ENCODE results near the gene KRTAP10-10.
"Not testable (repeated sequence)": the region's sequence is repeated elsewhere in the genome, so short reads cannot be mapped to it uniquely, and the experiment has no call there.

The KRTAP10-10 gene

DNA sequence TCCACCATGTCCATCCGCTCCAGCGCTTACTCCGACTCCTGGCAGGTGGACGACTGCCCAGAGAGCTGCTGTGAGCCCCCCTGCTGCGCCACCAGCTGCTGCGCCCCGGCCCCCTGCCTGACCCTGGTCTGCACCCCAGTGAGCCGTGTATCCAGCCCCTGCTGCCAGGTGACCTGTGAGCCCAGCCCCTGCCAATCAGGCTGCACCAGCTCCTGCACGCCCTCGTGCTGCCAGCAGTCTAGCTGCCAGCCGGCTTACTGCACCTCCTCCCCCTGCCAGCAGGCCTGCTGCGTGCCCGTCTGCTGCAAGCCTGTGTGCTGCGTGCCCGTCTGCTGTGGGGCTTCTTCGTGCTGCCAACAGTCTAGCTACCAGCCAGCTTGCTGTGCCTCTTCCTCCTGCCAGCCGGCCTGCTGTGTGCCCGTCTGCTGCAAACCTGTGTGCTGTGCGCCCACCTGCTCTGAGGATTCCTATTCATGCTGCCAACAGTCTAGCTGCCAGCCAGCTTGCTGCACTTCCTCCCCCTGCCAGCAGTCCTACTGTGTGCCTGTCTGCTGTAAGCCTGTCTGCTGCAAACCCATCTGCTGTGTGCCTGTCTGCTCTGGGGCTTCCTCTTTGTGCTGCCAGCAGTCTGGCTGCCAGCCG is 9.9 kb upstream of the KRTAP10-10 start:
- not testable (repeated sequence) for DNase-seq

DNA sequence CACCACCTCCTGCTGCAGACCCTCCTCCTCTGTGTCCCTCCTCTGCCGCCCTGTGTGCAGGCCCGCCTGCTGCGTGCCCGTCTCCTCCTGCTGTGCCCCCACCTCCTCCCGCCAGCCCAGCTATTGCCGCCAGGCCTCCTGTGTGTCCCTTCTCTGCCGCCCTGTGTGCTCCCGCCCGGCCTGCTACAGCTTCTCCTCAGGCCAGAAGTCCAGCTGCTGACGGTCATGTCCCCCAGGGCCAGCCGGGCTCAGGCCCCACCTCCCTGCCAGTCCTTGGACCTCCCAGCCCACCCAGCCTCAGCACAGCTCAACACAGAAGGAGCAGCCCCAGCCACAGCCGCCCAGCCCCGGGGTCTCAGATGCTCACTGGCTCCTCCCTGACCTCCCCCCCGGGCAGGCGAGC is 9.3 kb upstream of the KRTAP10-10 start:
- not testable (repeated sequence) for DNase-seq

DNA sequence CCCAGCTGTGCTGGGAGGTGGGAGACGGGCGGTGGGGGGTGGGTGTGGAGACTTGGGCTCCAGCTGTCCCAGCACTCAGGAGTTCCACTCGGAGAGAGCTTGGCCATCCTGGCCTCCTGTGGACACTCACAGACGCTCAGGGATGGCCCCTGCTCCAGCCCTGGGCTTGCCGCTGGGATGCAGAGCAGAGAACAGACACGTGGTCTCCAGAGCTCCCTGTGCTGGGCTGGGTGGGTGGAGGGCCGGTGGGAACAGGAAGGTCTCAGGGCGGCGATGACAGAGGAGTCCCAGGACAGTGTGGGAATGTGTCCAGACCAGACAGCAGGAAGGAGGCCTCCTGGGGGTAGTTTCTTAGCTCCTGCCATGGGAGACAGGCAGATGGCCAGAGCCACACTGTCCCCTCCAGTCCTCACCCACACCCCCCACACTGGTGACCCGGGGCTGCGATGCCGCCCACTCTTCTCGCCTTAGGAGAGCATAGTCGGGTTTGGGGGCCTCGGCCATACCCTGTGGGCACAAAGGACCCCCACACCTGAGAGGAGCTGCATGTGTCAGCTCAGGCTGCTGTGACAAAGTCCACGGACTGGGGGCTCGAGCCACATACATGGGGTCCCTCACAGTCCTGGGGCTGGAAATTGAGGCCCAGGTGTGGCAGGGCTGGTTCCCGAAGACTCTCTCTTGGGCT is 8.3 kb upstream of the KRTAP10-10 start:
- DNase-seq = no peak

DNA sequence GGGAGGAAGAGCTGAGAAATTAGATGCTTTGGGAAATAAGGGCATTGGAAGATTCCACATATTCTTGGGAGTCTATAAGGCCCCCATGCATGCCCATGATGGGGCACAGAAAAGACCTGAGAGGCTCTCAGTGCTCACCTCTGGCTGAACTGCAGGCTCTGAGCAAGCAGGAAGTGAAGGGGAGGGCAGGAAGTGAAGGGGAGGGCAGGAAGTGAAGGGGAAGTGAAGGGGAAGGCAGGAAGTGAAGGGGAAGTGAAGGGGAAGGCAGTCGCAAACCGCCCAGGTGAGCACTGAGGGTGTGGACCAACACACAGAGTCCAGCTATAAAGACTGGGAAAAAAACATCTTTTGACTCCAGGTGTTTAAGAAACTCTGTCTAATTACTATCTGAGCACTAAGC is 6.7 kb upstream of the KRTAP10-10 start:
- no peak for DNase-seq

DNA sequence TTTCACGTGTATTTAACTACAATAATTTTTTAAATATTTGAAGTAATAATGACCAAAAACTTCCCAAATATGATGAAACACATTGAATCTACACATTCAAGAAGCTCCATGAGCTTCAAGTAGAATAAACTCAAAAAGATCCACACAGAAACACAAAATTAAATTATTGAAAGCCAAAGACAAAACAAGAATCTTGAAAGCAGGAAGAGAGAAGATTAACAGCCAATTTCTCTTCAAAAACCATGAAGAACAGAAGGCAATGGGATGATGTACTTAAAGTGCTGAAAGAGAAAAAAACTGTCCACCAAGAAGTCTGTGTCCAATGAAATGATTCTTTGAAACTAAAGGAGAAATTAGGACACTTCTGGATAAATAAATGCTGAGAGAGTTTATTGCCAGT is 5.1 kb upstream of the KRTAP10-10 start:
- no peak for DNase-seq

DNA sequence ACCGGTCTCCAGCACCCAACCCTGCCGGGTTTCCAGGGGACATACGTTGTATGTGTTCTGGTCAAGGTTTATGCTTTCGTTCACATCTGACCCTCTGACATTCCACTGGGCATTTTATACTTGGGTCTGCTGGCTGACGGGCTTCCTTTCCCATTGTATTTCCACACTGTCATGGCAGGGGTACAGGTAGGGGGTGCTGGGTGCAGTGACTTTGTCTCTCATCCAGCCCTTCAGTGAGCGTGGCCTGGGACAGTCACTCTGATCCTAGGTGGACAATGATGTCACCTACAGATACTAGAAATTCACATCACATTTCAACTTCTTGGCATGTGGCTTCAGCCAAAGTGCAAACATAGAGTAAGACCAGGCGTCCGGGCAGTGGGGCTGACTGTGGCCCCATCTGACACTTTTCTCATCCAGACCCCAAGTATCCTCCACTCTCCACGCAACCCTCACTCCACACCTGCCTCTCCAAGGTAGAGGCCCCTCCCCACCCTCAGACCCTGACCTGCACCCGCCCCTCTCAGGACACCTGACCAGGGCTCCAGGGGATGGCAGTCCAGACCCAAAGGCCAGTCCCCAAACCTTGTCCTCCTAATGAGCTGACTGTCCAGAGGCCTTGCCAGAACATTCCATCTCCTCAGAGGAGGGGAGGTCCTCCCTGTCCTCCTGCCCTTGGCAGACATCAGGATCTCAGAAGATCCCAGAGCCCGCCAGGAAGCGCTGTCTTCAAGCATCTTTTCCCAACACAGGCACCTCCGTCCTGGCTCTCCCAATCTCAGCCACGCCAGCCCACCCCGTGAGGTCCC is 743 bp upstream of the KRTAP10-10 start:
- no peak for DNase-seq

DNA sequence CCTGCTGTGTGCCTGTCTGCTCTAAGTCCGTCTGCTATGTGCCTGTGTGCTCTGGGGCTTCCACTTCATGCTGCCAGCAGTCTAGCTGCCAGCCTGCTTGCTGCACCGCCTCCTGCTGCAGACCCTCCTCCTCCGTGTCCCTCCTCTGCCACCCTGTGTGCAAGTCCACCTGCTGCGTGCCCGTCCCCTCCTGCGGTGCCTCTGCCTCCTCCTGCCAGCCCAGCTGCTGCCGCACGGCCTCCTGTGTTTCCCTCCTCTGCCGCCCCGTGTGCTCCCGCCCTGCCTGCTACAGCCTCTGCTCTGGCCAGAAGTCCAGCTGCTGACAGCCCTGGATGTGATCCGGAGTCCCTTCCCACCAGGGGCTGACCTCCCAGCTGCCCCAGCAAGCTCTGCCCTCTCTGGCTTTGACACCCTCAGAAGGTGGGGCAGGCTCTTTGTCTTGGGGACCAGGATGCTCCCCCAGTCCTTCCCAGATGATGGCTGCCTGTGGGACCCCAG is 744 bp downstream of the KRTAP10-10 start:
- DNase-seq = not testable (repeated sequence)

DNA sequence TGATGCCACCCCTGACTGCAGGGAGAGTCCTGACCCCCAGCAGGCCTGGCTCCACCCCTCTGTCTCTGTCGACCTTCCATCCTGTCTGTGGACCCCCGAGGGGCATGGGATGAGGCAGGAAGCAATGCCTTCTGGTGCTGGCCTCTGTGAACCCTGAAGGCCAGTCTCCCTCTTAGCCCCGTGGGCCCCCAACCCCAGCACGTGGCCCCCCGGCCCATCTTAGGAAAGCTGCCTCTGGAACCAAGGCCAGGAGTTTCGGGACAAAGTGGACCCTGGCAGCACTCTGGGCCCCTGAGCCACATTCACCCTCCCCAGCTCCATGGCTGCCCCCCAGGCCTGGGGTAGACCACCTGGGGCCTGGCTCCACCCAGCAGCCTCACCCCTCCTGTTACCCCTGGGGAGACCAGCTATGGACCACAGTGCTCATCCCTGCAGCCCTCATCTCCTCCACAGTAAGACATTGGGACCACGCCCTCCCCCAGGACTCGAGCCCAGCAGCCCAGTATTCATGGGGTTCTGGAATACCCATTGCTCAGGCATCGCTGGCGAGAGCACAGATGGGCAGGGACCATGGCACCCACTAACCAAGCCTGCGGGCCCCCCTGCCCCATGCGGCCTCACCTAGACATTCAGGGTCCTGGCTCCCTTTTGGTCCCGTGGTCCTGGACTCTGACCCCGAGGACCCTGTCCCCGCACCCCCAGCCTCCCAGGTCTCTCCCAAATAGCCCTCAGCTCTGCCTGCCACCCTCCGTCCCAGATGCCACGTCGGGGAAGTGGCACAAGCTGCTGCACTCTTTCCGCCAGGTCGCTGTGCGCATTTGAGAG is 1.6 kb downstream of the KRTAP10-10 start:
- not testable (repeated sequence) for DNase-seq

DNA sequence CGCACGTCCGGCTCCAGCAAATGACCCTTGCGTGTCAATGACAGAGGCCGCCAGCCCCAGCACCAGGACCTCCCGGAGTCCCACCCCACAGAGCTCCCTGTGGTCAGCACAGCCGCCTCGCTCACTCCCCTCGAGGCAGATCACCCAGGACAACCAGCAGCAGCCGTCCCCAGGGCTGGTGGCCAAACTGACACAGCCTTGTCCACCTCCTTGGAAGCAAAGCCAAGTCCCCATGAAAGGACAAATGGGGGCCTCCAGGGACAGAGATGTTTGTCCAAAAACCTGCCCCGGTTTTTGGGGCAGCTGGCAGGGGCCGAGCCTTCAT is 2.1 kb downstream of the KRTAP10-10 start:
- no peak for DNase-seq

DNA sequence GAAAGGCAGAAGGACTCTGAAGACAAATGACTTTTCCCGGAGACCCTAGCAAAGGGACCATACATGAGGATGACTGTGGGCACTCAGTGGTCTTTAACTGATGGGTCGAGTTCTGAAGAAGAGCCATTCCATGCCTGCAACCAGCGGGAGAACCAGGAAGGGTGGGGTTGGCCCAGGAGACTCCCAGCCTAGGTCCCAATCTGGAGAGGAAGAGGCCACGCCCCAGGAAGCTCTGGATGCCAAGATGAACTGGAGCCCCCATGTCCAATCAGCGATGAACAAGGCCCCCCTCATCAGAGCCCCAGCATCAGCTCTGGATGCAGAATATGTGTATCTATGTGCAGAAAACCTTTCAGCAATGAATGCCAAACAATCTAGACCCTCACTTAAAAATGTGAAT is 3.6 kb downstream of the KRTAP10-10 start:
- DNase-seq = no peak

DNA sequence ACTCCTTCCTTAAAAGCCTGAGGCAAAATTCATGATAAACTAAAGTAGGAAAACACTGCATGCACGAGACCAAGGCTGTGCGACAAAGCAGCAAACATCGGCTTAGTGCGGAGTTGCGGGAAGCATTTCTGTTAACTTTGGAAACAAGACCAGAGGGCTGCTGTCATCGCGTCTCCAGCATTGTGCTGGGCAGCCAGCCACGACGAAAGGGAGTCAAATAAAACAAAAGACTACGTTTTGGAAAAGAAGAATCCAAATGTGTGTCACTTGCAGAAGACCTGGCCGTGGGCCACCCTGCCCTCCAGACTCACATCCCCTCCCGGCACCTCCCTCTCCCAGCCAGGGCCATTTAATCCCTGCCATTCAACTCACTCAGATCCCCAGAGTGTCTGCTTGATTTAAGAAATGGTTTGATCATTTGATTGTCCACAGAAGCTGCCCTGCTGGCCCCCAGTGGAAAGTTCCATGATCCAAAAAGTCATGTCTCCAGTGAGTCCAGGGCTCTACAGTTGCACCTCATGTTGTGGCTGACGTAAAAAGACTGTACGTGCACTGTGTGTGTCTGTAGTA is 6.7 kb downstream of the KRTAP10-10 start:
- no peak for DNase-seq

DNA sequence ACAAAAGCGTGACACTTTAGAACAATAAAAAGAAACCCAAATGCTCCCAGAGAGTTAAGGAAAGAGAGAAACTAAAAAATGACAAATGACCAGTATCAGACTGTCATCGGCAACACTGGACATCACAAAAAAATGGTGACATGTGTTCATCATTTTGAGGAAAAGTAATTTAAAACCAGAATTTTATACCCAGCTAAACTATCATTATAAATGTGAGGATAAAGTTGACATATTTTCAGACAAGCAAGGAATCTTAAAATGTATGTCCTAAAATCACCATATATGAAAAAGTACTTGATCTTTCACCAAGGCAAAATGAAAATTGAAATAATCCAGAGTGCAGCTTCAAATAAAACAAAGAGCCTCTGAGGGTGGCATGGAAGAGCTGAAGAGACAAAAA is 7.7 kb downstream of the KRTAP10-10 start:
- no peak for DNase-seq

DNA sequence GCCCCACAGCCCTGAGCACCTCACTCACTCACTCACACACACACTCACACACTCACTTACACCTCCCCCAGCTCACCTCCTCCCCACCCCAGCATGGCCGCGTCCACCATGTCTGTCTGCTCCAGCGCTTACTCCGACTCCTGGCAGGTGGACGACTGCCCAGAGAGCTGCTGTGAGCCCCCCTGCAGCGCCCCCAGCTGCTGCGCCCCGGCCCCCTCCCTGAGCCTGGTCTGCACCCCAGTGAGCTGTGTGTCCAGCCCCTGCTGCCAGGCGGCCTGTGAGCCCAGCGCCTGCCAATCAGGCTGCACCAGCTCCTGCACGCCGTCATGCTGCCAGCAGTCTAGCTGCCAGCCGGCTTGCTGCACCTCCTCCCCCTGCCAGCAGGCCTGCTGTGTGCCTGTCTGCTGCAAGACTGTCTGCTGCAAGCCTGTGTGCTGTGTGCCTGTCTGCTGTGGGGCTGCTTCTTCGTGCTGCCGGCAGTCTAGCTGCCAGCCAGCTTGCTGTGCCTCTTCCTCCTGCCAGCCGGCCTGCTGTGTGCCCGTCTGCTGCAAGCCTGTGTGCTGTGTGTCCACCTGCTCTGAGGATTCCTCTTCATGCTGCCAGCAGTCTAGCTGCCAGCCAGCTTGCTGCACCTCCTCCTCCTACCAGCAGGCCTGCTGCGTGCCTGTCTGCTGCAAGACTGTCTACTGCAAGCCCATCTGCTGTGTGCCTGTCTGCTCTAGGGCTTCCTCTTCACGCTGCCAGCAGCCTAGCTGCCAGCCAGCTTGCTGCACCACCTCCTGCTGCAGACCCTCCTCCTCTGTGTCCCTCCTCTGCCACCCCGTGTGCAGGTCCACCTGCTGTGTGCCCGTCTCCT is 9.4 kb downstream of the KRTAP10-10 start, which contains the start of gene KRTAP10-11:
TSS of gene KRTAP10-11 (plus strand) at position 49 of the 856 bp plus-strand sequence. CDS start at position 94, 45 bp downstream.
- not testable (repeated sequence) for DNase-seq

DNA sequence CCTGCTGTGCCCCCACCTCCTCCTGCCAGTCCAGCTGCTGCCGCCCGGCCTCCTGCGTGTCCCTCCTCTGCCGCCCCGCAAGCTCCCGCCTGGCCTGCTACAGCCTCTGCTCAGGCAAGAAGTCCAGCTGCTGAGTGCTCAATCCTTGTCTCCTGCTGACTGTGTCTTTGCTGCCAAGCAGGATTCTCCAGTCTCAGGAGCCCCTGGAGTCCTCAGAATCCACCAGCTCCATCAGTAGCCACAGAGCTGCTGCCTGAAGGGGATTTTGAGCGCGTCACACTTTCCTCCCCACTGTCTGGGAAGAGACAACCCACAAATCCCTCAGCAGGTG is 10.0 kb downstream of the KRTAP10-10 start:
- no peak for DNase-seq

DNA sequence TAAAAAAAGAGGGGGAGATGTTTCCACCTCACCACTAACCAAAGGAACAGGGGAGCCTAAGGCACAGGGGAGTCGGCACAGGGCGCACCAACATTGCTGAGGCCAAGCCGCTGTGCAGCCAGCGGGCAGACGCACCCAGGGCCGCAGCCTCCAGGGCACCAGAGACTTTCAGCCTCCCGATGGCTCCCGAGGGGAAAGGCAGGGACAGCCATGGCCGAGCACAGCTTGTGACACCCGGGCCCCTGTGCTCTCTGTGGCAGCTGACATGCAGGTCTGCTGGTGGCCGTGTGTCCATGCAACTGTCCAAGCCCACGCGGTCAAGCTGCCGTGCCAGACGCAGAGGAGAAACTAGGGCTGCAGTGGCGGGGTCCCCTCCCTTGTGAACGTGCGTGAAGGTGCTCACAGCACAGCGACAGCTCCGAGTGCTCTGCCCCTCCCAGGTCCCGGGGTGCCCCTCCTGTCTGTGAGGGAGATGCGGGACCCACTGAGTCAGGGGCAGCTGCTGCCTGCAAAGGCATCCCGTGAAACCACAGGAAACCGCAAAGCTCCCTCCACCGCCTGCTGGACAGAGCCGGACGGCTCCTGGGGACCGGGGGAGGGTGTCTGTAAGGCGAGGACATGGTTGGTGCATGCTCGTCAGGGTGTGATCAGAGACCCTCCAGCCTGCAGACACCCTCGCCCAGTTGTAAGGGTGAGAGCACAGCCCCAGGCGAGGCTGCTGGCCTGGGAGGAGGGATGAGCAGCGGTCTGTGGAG is 11.6 kb downstream of the KRTAP10-10 start:
- DNase-seq = no peak

DNA sequence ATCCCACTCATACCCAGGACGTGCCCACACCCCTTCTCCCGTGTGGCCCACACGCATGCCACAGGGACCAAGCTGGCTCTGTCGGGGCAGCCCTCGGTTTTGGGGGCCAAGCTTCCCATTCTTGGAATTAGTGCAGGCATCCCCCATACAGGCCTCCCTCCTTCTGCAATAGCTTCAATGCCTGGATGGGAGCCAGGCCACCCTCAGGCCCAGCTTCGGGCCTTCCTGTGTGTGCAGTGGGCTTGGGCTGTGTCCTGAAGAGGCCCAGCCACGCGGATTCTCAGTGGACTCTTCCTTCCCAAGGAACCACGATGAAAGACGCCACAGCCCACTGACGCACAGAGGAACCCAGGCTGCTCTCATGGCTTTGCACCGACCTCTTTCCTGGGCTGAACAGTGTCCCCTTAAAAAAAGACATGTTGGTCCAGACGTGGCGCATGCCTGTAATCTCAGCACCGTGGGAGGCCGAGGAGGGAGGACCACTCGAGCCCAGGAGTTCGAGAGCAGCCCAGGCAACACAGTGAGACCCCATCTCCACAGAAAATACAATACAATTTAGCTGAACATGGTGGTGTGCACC is 12.5 kb downstream of the KRTAP10-10 start:
- DNase-seq = no peak

DNA sequence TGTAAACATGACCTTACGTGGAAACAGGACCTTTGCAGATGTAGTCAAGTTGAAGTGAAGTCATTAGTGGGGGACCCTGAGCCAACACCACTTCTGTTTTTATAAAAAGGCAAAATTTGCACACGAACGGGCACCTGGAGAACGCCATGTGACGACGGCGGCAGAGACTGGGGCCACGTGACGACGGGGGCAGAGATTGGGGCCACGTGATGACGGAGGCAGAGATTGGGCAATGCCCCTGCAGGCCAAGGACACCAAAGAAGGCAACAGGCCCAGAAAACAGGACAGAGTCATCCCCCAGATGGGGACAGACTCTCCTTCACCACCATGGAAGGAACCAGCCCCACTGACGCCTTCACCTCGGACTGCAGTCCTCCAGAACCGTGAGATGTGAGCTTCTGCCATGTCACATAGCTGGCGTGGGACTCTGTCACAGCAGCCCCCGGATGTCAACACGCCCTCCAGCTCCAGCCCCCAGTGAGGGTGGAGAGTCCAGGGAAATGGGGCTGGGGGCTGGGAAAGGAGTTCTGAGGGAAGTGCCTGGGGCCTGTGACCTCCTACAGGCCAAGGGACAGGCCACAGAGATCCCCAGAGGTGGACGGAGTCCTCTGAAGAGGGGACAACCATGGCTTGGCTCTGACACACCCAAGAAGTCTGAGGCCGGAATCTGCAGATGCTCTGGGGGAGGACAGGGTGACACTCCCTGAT is 13.3 kb downstream of the KRTAP10-10 start:
- no peak for DNase-seq

DNA sequence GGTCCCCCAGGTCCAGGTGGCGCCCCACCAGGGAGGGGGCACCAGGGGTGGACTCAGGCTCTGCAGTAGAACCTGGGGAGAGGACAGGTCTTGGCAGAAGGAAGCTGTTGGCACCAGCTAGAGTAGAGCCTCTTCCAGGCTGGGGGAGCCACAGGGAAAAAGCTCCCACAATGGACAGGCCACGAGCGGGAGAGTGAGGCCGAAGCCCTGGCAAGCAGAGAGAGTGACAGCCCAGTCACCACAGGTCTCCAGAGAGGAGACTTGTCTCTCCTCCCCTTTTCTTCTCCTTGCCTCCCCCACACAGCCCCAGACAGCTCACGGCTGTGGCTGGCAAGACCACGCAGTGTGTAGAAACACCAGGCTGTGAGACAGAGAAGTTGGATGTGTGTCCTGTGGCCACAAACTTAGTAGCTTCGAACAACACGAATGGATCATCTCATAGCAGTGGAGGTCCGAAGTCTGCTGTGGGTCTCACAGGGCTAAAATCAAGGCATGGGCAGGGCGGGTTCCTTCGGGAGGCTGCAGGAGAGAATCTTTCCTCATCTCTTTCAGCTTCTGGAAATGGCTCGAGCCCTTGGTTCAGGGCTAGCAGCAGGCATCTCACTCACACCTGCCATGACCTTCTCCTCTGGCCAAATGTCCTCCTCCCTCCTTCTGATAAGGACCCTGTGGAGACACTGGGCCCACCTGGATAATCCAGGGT is 14.0 kb downstream of the KRTAP10-10 start:
- no peak for DNase-seq

DNA sequence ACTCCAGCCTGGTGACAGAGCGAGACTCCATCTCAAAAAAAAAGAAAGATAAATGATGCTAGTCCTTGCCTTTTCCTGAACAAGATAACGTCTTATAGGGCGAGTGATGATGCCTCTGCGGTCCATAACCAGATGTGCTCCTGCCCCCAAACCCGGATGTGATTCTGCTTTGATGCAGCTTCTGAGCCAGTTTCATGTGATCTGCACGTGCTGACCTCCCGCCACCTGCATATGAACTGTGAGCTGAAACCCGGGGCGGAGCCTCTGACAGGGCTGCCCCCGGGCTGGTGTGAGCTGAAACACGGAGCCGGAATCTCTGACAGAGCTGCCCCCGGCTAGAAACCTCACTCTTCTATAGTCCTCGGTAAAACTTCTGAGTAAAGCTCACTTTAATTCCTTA is 16.0 kb downstream of the KRTAP10-10 start:
- DNase-seq = no peak
